SK-N-SH (cell line): ENCODE results near the gene KIZ.

ENCODE experiments used
- CTCF ChIP-seq: fragments of 200-600 bp; sonication (generic); IDR thresholded peaks from 2 replicates; pipeline ENCODE4 v1.6.1; 2017; ENCODE audit warnings: antibody characterized with exemption, mild to moderate bottlenecking, moderate library complexity
- EP300 ChIP-seq, 2 experiments: IDR thresholded peaks; 2 replicates each; pipeline versions ENCODE4 v1.4.0 to v1.6.1; 2012; ENCODE audit warnings: borderline replicate concordance in 1 of 2, low read depth in 1 of 2, low read length in 1 of 2
- EZH2phosphoT487 ChIP-seq: fragments of 200-600 bp; sonication (generic); IDR thresholded peaks from 2 replicates; pipeline ENCODE4 v1.6.1; 2017; ENCODE audit warnings: low read depth, mixed run types, mild to moderate bottlenecking, antibody characterized with exemption, moderate library complexity, borderline replicate concordance
- MXI1 ChIP-seq: IDR thresholded peaks from 2 replicates; pipeline ENCODE4 v1.6.1; 2012; ENCODE audit warnings: mild to moderate bottlenecking, low read depth, low read length, improper control_type of control experiment
- POLR2AphosphoS5 ChIP-seq: IDR thresholded peaks from 2 replicates; pipeline ENCODE4 v1.6.1; 2012; ENCODE audit warnings: low read depth, low read length
- RAD21 ChIP-seq: IDR thresholded peaks from 2 replicates; pipeline ENCODE4 v1.6.1; 2012; ENCODE audit warnings: mild to moderate bottlenecking, low read length
- SIN3A ChIP-seq: IDR thresholded peaks from 2 replicates; pipeline ENCODE4 v1.6.1; 2012; ENCODE audit warnings: low read depth, mild to moderate bottlenecking, low read length, moderate library complexity, borderline replicate concordance
- TAF1 ChIP-seq: IDR thresholded peaks from 2 replicates; pipeline ENCODE4 v1.6.1; 2012; ENCODE audit warnings: low read depth, mild to moderate bottlenecking, low read length, moderate library complexity, borderline replicate concordance
- TCF12 ChIP-seq: IDR thresholded peaks from 2 replicates; pipeline ENCODE4 v1.4.0; 2012
- USF1 ChIP-seq: IDR thresholded peaks from 2 replicates; pipeline ENCODE4 v1.4.0; 2012; ENCODE audit warnings: low read depth, borderline replicate concordance
- ZBTB33 ChIP-seq: IDR thresholded peaks from 2 replicates; pipeline ENCODE4 v1.4.0; 2012; ENCODE audit warnings: low read depth, borderline replicate concordance
- TF ChIP-seq, protein P1 (sequence below): IDR thresholded peaks from 2 replicates; pipeline ENCODE4 v1.4.0; 2012; ENCODE audit warnings: low read depth

DNA sequence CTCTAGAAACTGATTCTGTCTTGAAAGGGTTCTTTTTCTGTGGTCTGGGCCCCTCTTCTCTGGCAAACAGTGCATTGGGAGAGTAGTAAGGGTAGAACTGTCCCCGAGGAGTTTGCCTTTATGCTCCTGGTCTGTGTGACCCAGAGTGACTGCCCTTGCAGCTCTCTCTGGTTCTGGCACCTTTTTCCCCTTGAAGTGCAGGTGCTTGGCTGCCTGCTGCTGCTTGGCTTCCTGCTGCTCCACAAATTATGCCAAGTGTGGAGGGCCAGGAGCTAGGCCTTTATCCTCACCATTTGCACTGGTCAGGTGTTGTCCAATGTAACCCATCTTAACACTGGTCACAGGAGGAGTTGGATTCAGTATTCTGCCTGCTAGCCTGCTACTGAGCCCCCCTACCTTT is 11.2 kb downstream of the KIZ start:
- no peak for TF ChIP-seq CTCF
- no peak for TF ChIP-seq EP300 (IDR thresholded peaks at IDR 0.05; ENCODE audit: borderline replicate concordance in 1 of 2, low read depth in 1 of 2, low read length in 1 of 2)
- TF ChIP-seq POLR2AphosphoS5 = no peak
- TF ChIP-seq ZBTB33 = no peak
- TF ChIP-seq SIN3A = no peak
- TF ChIP-seq USF1 = no peak
- TF ChIP-seq, protein P1, sequence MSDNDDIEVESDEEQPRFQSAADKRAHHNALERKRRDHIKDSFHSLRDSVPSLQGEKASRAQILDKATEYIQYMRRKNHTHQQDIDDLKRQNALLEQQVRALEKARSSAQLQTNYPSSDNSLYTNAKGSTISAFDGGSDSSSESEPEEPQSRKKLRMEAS = no peak
- no peak for TF ChIP-seq TCF12
- TF ChIP-seq TAF1 = no peak
- TF ChIP-seq MXI1 = no peak
- TF ChIP-seq RAD21 = no peak
- no peak for TF ChIP-seq EZH2phosphoT487
